IPS-18a (cell line): Measurements from ENCODE around the gene TGM5.
"Not testable (repeated sequence)": the region's sequence is repeated elsewhere in the genome, so short reads cannot be mapped to it uniquely, and the experiment has no call there.

Experiments used
- H3K27ac ChIP-seq: one replicate; pipeline ENCODE4 v1.5.1; 2013; ENCODE audit warnings: low read length
- H3K27me3 ChIP-seq: one replicate; pipeline ENCODE4 v1.6.1; 2013; ENCODE audit warnings: mild to moderate bottlenecking, low read length; ENCODE audit not compliant: control insufficient read depth, insufficient read depth
- H3K36me3 ChIP-seq: one replicate; pipeline ENCODE4 v1.6.1; 2013; ENCODE audit warnings: low read depth, low read length; ENCODE audit not compliant: control insufficient read depth
- H3K4me1 ChIP-seq: one replicate; pipeline ENCODE4 v1.6.1; 2013; ENCODE audit warnings: low read depth, low read length; ENCODE audit not compliant: control insufficient read depth
- H3K4me3 ChIP-seq: one replicate; pipeline ENCODE4 v1.5.1; 2013; ENCODE audit warnings: low read length
- H3K9ac ChIP-seq: one replicate; pipeline ENCODE4 v1.6.1; 2013; ENCODE audit warnings: mild to moderate bottlenecking, low read length, moderate library complexity
- H3K9me3 ChIP-seq: one replicate; pipeline ENCODE4 v1.6.1; 2013; ENCODE audit warnings: low read depth, low read length; ENCODE audit not compliant: control insufficient read depth

TGM5 gene

GRCh38 chr15:43210807-43211206 is 55.9 kb downstream of the TGM5 start:
- Histone ChIP-seq H3K9ac (no peak overlapping the region), H3K9me3 (no peaks in the 10 kb centered on the region), H3K4me1 (no peaks in the 10 kb centered on the region), H3K4me3 (no peak overlapping the region), H3K27me3 (no peaks in the 10 kb centered on the region), H3K36me3 (no peaks in the 10 kb centered on the region), H3K27ac (no peak overlapping the region)

GRCh38 chr15:43210172-43210745 is 56.5 kb downstream of the TGM5 start:
- no peak overlapping the region for H3K9ac ChIP-seq
- no peaks in the 10 kb centered on the region for H3K27me3 ChIP-seq

GRCh38 chr15:43209059-43209824 is 57.5 kb downstream of the TGM5 start:
- H3K9ac ChIP-seq, result no peak overlapping the region
- no peaks in the 10 kb centered on the region for H3K4me1 ChIP-seq
- H3K27ac ChIP-seq, result no peak overlapping the region
- H3K36me3 ChIP-seq, result no peaks in the 10 kb centered on the region
- no peaks in the 10 kb centered on the region for H3K27me3 ChIP-seq
- no peak overlapping the region for H3K4me3 ChIP-seq
- H3K9me3 ChIP-seq, result no peaks in the 10 kb centered on the region

More at GRCh38 chr15:43210172-43210745, 56.5 kb downstream of the TGM5 start:
- Histone ChIP-seq H3K4me3 (no peak overlapping the region), H3K4me1 (no peaks in the 10 kb centered on the region), H3K36me3 (no peaks in the 10 kb centered on the region), H3K9me3 (no peaks in the 10 kb centered on the region), H3K27ac (no peak overlapping the region)

- Histone ChIP-seq H3K36me3 (no peaks in the 10 kb centered on the region), H3K4me1 (no peaks in the 10 kb centered on the region), H3K27me3 (no peaks in the 10 kb centered on the region), H3K9me3 (no peaks in the 10 kb centered on the region), H3K4me3 (no peak overlapping the region), H3K9ac (no peak overlapping the region), H3K27ac (no peak overlapping the region)
Measured at GRCh38 chr15:43208052-43209002, 58.4 kb downstream of the TGM5 start.

GRCh38 chr15:43207024-43207423 is 59.7 kb downstream of the TGM5 start:
- Histone ChIP-seq H3K36me3 (no peaks in the 10 kb centered on the region), H3K4me3 (no peak overlapping the region), H3K27ac (no peak overlapping the region), H3K4me1 (no peaks in the 10 kb centered on the region), H3K27me3 (no peaks in the 10 kb centered on the region), H3K9me3 (no peaks in the 10 kb centered on the region), H3K9ac (no peak overlapping the region)

GRCh38 chr15:43206054-43206453 is 60.7 kb downstream of the TGM5 start:
- H3K9ac ChIP-seq, result no peak overlapping the region
- no peak overlapping the region for H3K4me3 ChIP-seq
- no peaks in the 10 kb centered on the region for H3K4me1 ChIP-seq
- H3K9me3 ChIP-seq, result no peaks in the 10 kb centered on the region
- H3K36me3 ChIP-seq, result no peaks in the 10 kb centered on the region
- no peak overlapping the region for H3K27ac ChIP-seq
- no peaks in the 10 kb centered on the region for H3K27me3 ChIP-seq

- no peaks in the 10 kb centered on the region for H3K36me3 ChIP-seq
- H3K9ac ChIP-seq, result no peak overlapping the region
- H3K4me1 ChIP-seq, result no peaks in the 10 kb centered on the region
- no peaks in the 10 kb centered on the region for H3K9me3 ChIP-seq
- H3K4me3 ChIP-seq, result no peak overlapping the region
- no peaks in the 10 kb centered on the region for H3K27me3 ChIP-seq
- no peak overlapping the region for H3K27ac ChIP-seq
Measured at GRCh38 chr15:43204016-43204901, 62.5 kb downstream of the TGM5 start.

GRCh38 chr15:43199945-43200488 is 66.7 kb downstream of the TGM5 start:
- H3K27ac ChIP-seq, result no peak overlapping the region
- H3K9ac ChIP-seq, result no peak overlapping the region
- no peaks in the 10 kb centered on the region for H3K4me1 ChIP-seq
- no peaks in the 10 kb centered on the region for H3K27me3 ChIP-seq
- no peak overlapping the region for H3K4me3 ChIP-seq
- peaks cover under 1% of the 10 kb centered on the region for H3K36me3 ChIP-seq
- no peaks in the 10 kb centered on the region for H3K9me3 ChIP-seq

- Histone ChIP-seq H3K9ac (no peak overlapping the region), H3K27me3 (no peaks in the 10 kb centered on the region), H3K4me1 (no peaks in the 10 kb centered on the region), H3K36me3 (peaks cover 9% of the 10 kb centered on the region), H3K4me3 (no peak overlapping the region), H3K27ac (no peak overlapping the region), H3K9me3 (no peaks in the 10 kb centered on the region)
Measured at GRCh38 chr15:43198992-43199391, 67.7 kb downstream of the TGM5 start.

GRCh38 chr15:43198556-43198955 is 68.2 kb downstream of the TGM5 start:
- H3K4me3 ChIP-seq, H3K27ac ChIP-seq, H3K36me3 ChIP-seq, H3K9ac ChIP-seq, H3K4me1 ChIP-seq, H3K9me3 ChIP-seq, H3K27me3 ChIP-seq: not testable (repeated sequence)
